HG02763 (cell line): ENCODE data around the gene SYNGR2.
"Not testable (repeated sequence)": the region's sequence is repeated elsewhere in the genome, so short reads cannot be mapped to it uniquely, and the experiment has no call there.

Experiments
- ATAC-seq: cut with Tn5 transposase; IDR thresholded peaks from one replicate; pipeline ENCODE4 v1.9.1; 2021; ENCODE audit warnings: mild to moderate bottlenecking, moderate library complexity; ENCODE audit not compliant: unreplicated experiment

Gene SYNGR2

GRCh38 chr17:78170692-78171590 is 2.6 kb downstream of the SYNGR2 start:
- ATAC-seq, result no peak

GRCh38 chr17:78171591-78172248 is 3.3 kb downstream of the SYNGR2 start:
- ATAC-seq, result not testable (repeated sequence)

- no peak for ATAC-seq
Measured at GRCh38 chr17:78172249-78173051, 4.1 kb downstream of the SYNGR2 start.

- ATAC-seq, result no peak
Measured at GRCh38 chr17:78173097-78173715, 4.8 kb downstream of the SYNGR2 start.

- ATAC-seq, result no peak
Measured at GRCh38 chr17:78174346-78174869, 6.0 kb downstream of the SYNGR2 start.

- no peak for ATAC-seq
Measured at GRCh38 chr17:78174870-78175642, 6.7 kb downstream of the SYNGR2 start.

GRCh38 chr17:78175643-78175981 is 7.2 kb downstream of the SYNGR2 start:
- ATAC-seq, result no peak

- ATAC-seq, result no peak
Measured at GRCh38 chr17:78176548-78177025, 8.2 kb downstream of the SYNGR2 start.

- no peak for ATAC-seq
Measured at GRCh38 chr17:78179372-78179771, 11.0 kb downstream of the SYNGR2 start.

- ATAC-seq, result no peak
Measured at GRCh38 chr17:78180083-78180482, 11.7 kb downstream of the SYNGR2 start.

GRCh38 chr17:78180508-78180907 is 12.1 kb downstream of the SYNGR2 start:
- ATAC-seq, result no peak

GRCh38 chr17:78182504-78182903 is 14.1 kb downstream of the SYNGR2 start:
- no peak for ATAC-seq

GRCh38 chr17:78183916-78184315 is 15.5 kb downstream of the SYNGR2 start:
- ATAC-seq, result no peak

GRCh38 chr17:78184351-78184750 is 16.0 kb downstream of the SYNGR2 start:
- ATAC-seq, result no peak

- ATAC-seq, result no peak
Measured at GRCh38 chr17:78184868-78185267, 16.5 kb downstream of the SYNGR2 start.

GRCh38 chr17:78185981-78186691 is 17.8 kb downstream of the SYNGR2 start:
- ATAC-seq, result no peak

GRCh38 chr17:78186692-78187595 is 18.6 kb downstream of the SYNGR2 start, which contains the start of the genes AFMID and TK1:
AFMID (plus strand) TSS chr17:78187362; CDS start chr17:78187371, 9 bp downstream.
TK1 (minus strand) TSS chr17:78187052; CDS start chr17:78186994, 58 bp downstream.
- peak; percentile 89 for ATAC-seq

- no peak for ATAC-seq
Measured at GRCh38 chr17:78196716-78197115, 28.3 kb downstream of the SYNGR2 start.
